Nucleus accumbens (tissue), 56 donors: Measurements from ENCODE around the gene TBCB.
"Not testable (repeated sequence)": the region's sequence is repeated elsewhere in the genome, so short reads cannot be mapped to it uniquely, and the experiment has no call there.

Source experiments
- DNase-seq, 56 donors: peaks; one replicate each; lab custom pipeline; 2025; lab: John Stamatoyannopoulos, UW

Gene TBCB

GRCh38 chr19:36115453-36116343, at the start of gene TBCB:
Gene TBCB, plus strand, starts transcription at chr19:36115468. Its CDS starts 93 bp downstream, at chr19:36115561.
- peak in 4 of 56 donors; percentile 42 to 86 (median 81) for DNase-seq

GRCh38 chr19:36067681-36068080, 47.6 kb upstream of the TBCB start:
- DNase-seq: no peak

GRCh38 chr19:36068810-36069499, 46.3 kb upstream of the TBCB start:
- not testable (repeated sequence) for DNase-seq

GRCh38 chr19:36072081-36072480, 43.2 kb upstream of the TBCB start:
- no peak for DNase-seq

GRCh38 chr19:36073121-36073876, 42.0 kb upstream of the TBCB start:
- no peak for DNase-seq

- no peak for DNase-seq
Measured at GRCh38 chr19:36079389-36079945, 35.8 kb upstream of the TBCB start.

- DNase-seq: peak in 45 of 56 donors; percentile 1 to 86 (median 55)
Measured at GRCh38 chr19:36081385-36081784, 33.9 kb upstream of the TBCB start.

- DNase-seq: no peak
Measured at GRCh38 chr19:36081894-36082293, 33.4 kb upstream of the TBCB start.

GRCh38 chr19:36082916-36083315, 32.4 kb upstream of the TBCB start:
- DNase-seq: no peak

GRCh38 chr19:36084231-36085009, 30.8 kb upstream of the TBCB start:
- DNase-seq: no peak

- no peak for DNase-seq
Measured at GRCh38 chr19:36086326-36086725, 28.9 kb upstream of the TBCB start.

- no peak for DNase-seq
Measured at GRCh38 chr19:36089847-36090246, 25.4 kb upstream of the TBCB start.

GRCh38 chr19:36090910-36091695, 24.2 kb upstream of the TBCB start:
- DNase-seq: no peak

- DNase-seq: peak in 1 of 56 donors; percentile 14
Measured at GRCh38 chr19:36092566-36092965, 22.7 kb upstream of the TBCB start.

GRCh38 chr19:36093146-36093662, 22.1 kb upstream of the TBCB start:
- peak in 2 of 56 donors; percentile 15 to 39 for DNase-seq

- DNase-seq: peak in 34 of 56 donors; percentile 4 to 72 (median 32)
Measured at GRCh38 chr19:36093687-36094086, 21.6 kb upstream of the TBCB start.

- DNase-seq: peak in 53 of 56 donors; percentile 22 to 92 (median 79)
Measured at GRCh38 chr19:36097036-36097435, 18.2 kb upstream of the TBCB start.

GRCh38 chr19:36099166-36099785, 16.0 kb upstream of the TBCB start:
- no peak for DNase-seq
